ENCODE results near the gene NIPAL4.

Gene NIPAL4

GRCh38 chr5:157486221-157486681, 26.2 kb downstream of the NIPAL4 start:
- DNase-seq (ENCODE audit: low spot score) = no peak

GRCh38 chr5:157486861-157487260, 26.8 kb downstream of the NIPAL4 start:
- no peak for DNase-seq (ENCODE audit: low spot score)

DNA sequence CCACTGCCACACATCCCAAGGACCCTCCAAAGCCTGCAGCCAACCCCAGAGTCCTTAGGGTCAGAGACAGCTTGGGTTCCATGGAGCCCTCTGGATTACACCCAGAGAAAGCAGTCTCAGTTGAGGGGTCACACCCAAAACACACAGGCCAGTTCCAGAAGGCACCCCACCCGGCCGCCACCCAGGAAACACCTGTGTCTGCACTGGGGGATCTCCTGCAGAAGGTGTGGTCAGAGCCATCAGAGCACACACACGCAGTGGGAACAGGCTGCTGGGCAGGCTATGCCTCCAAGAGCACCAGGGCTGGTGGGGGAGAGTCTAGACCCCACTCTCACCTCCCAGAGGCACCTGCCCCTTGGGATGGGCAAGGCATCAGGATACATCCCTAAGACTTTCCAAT, 27.3 kb downstream of the NIPAL4 start:
- DNase-seq (ENCODE audit: low spot score) = no peak

DNA sequence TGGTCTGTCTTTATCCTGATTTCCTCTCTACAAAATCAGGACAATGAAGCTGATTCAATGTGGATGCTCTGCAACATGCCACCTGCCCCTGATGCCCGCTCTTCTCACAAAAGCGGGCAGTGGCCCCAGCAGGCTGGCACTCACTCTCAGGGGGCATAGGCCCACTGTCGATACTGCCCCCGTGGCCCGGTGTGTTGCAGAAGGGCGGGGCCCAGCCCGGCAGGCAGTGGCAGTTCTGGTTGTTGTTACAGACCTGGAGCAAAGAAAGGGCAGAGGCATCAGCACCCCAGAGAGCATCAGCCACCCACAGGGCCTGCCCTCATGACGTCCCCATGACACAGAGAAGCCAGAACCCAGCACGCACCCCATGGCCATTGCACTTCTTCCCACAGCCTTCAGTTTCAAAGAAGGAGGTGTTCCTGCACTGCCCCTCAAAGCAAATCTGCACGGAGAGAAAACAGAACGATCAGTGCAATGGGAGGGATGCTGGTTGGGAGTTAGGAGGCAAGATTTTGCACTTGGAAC, 31.5 kb downstream of the NIPAL4 start:
- DNase-seq (ENCODE audit: low spot score) = no peak

GRCh38 chr5:157492886-157493285, 32.9 kb downstream of the NIPAL4 start:
- DNase-seq (ENCODE audit: low spot score) = no peak

GRCh38 chr5:157494178-157494832, 34.3 kb downstream of the NIPAL4 start:
- DNase-seq (ENCODE audit: low spot score) = no peak

DNA sequence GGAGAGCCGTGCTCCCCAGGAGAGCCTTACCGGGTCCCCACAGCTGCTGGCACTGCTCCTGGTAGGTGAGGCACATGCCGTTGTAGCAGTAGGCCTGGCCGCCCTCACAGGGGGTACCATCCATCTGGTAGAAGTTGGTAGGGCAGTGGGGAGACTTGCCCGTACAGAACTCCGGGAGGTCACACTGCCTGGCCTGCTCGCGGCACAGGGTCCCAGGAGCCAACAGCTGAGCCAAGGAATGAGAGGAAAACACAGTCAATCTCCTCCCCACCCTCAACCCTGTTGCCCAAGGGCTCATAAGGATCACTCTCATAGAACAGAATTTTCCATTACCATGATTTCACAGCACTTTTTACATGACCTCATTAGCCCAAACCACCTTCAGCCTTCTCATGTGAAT, 36.9 kb downstream of the NIPAL4 start:
- no peak for DNase-seq (ENCODE audit: low spot score)

DNA sequence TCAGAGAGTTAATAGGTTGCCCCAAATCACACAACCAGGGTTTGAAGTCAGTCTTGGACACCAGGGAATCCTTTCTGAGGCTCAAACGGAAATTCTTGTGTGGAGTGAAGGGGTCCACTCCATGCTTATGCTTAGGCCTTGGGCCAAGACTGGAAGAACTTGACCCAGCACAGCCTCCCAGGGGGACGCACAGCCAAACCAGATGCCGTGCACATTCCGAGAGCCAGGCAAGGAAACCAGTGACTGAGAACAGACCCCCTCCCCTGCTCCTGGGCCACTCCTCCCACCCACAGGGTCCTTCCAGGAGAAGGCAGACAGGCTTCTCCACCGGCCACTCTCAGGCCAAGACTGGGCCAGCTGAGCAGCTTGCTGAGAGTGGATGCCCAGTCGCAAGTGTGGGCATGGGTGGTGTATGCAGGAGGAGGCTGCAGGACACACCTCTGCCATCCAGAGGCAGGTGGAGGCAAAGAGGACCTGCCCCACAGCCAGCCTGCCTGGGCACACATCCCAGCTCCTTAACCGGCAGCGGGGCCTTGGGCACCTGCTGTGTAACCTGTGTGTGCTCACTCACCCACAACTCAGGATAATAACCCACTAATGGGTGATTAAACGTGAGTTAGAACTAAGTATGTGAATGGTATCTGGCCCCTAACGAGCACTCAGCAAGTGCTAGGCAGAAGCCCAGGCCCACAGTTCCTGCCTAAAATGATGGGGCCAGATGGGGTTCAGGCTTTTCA, 38.0 kb downstream of the NIPAL4 start:
- DNase-seq (ENCODE audit: low spot score) = no peak

GRCh38 chr5:157502143-157502647, 42.2 kb downstream of the NIPAL4 start:
- DNase-seq (ENCODE audit: low spot score) = peak; percentile 69

- no peak for DNase-seq (ENCODE audit: low spot score)
Observed at GRCh38 chr5:157504053-157504452, 44.0 kb downstream of the NIPAL4 start.

DNA sequence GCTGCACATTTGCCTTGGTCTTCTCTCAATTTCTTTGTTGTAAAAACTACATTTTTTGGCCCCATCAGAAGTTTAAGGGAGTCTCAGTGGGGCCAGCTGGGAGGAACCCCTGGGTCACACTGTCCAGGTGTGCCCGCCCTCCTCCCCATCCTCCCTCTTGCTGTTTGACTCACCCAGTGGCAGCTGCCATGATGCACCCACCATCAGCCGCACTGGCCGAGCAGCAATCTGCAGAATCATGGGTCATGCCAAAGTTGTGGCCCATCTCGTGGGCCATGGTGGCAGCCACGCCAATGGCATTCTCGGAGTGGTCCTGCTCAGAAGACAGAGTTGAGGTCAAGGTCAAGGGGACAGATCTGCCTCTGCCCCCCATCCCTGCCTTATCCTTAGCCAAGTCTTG, 45.5 kb downstream of the NIPAL4 start:
- no peak for DNase-seq (ENCODE audit: low spot score)

- DNase-seq (ENCODE audit: low spot score) = no peak
Observed at GRCh38 chr5:157506066-157506590, 46.1 kb downstream of the NIPAL4 start.

DNA sequence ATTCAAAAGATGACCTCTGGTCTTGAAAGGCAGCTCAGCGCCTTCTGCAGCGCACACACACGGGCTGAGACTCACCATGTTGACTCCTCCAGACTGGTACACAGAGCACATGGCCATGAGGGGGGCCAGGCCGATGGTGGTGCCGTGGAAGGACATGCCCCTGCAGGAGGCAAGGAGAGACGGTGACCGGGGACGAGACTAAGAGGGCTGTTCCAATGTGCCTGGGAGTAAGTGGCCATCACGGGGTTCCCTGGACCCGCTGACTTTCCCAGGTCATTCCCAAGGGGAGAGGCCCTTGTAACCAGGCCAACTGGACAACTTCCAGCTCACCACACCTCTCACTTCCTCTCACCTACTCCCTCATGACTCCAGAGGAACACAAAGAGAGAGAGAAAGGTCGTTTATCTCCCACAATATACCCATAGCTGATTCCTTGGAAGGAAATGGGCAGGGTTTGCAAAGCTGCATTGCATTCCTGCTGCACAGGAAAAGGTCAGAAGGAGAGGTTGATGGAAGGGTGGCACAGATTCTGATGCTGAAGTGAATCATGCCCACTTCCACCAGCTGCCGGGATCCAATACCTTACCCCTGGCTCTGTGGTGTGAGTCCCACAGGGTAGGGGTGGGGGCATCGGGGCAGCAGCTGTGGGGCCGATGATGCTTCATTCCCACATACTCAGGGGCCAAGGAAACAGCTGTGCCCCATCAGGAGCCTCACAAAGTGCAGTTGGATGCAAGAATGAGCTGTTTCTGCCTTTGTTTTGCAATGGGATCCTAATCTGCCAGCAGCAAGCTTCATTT, 47.2 kb downstream of the NIPAL4 start:
- DNase-seq (ENCODE audit: low spot score) = no peak

DNA sequence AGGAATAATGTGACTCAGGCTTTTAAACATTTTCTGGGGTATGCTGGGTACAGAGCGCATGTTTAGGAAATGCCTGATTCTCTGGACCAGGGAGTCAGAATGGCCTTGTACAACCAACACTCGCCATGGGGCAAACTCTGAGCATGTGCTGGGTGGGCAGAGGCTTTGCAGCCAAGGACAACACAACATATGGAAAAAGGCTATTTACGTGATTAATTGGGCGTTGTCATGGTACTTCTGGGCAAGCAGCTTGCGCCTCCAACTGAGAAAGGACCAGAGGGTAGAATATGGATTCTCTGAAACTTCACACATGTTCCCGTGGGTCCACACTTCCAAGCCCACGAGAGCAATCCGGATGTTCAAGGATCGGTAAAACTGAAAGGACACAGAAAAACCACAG, 49.1 kb downstream of the NIPAL4 start:
- DNase-seq (ENCODE audit: low spot score) = no peak

GRCh38 chr5:157509587-157509986, 49.6 kb downstream of the NIPAL4 start:
- DNase-seq (ENCODE audit: low spot score) = no peak

- DNase-seq (ENCODE audit: low spot score) = no peak
Observed at GRCh38 chr5:157510682-157511081, 50.7 kb downstream of the NIPAL4 start.

DNA sequence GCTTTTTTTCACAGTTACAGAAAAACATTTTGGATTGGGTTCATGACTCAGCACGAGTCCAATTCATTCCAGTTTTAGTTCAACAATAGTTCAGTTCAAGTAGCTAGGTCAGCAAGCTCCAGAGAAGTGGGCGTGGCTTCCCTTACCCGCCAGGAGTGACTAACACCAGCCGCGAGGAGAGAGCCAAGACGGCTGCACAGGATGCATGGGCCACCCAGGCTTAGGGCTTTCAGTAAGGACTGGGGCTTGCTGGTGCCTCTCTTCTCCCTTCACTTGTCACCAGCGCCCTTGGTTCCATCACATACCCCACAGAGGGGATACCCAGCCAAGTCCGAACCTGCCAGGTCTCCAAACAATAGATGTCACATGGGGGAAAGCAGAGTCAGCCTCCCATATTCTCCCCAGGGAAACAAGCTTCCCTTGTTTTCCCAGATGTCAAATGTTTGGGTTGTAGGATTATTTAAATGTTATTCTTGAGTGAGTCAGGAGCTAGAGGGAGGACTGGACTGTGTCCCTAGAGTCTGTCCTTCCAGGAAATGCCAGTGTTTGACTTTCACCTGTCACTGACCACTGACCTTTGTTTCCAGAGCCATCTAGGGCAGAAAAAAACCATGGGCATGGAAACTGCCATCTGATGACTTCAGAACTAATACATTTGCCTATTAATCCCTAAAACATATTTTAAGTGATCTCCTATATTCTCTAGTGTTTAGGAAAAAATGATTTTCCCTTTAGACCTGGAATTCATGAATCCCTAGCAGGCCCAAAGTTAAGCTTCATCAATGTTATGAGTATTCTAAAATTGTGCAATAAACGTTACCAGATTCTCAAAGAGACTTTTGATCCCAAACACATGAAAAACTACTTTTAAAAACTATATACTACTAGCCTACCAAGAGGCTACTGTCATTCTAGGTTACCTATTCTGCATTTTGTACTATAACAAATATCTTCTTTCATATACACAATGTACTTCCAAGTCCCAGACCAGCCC, 51.9 kb downstream of the NIPAL4 start:
- peak; percentile 81 for DNase-seq (ENCODE audit: low spot score)

GRCh38 chr5:157513182-157513581, 53.2 kb downstream of the NIPAL4 start:
- DNase-seq (ENCODE audit: low spot score) = no peak

DNA sequence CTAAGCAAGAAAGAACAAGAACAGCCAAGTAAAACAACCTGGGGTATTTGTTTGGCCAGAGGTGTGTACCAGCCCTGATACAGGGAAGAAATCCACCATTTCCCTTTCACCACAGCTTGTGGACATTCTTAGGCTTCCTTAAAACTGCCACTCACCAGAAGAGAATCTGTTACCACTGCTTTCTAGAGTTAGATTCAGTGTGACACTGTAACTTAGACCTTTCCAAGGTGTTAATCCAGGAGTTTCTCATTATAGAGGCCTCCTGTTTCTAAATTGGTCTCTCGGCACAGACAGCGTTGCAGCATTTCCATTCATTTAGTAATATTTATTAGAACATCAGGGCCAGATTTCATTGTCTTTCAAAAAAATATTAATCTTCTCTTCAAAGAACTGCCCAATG, 55.0 kb downstream of the NIPAL4 start:
- DNase-seq (ENCODE audit: low spot score) = no peak

- DNase-seq (ENCODE audit: low spot score) = no peak
Observed at GRCh38 chr5:157516006-157516405, 56.0 kb downstream of the NIPAL4 start.

Measured in pons (tissue), 1 donor.